ENCODE data around the gene ZNF783. TPM values are rescaled to one million over a fixed set of nuclear protein-coding genes. Genes with fewer than 3 reads are reported as not detected.

Gene ZNF783
- total and polyA plus RNA-seq, 2 of the 8 experiments (the other 6 are each of a cell fraction or from before 2014, with no cell fraction given), result 7.3 to 8.2 TPM

Small RNA genes within 50 kb of the gene (small RNA-seq; reads per million reads assigned to genes)
- not detected for gene AC004941.2 (ENCODE audit: insufficient read depth)

Other genes with a start within 250 kb of the ZNF783 start
- gene PDIA4, start 233.7 kb upstream of the ZNF783 start, total RNA-seq (2021; fragmentation: NEBNext Ultra II Directional; extraction: Animal tissue kit (Norgen Biotek cat#: 25700)), result 303 and 308 TPM in 2 replicates
- gene PDIA4, start 233.7 kb upstream of the ZNF783 start, polyA plus RNA-seq (2011; rRNA removed), result 108 and 119 TPM in 2 replicates
- 15.8 and 16.3 TPM in 2 replicates for gene ZNF786, start 171.5 kb upstream of the ZNF783 start, total RNA-seq (2021; fragmentation: NEBNext Ultra II Directional; extraction: Animal tissue kit (Norgen Biotek cat#: 25700))
- 7.7 and 8.3 TPM in 2 replicates for gene ZNF786, start 171.5 kb upstream of the ZNF783 start, polyA plus RNA-seq (2011; rRNA removed)
- 4.0 and 6.1 TPM in 2 replicates for gene ZNF425, start 135.9 kb upstream of the ZNF783 start, total RNA-seq (2021; fragmentation: NEBNext Ultra II Directional; extraction: Animal tissue kit (Norgen Biotek cat#: 25700))
- 3.4 and 4.5 TPM in 2 replicates for gene ZNF425, start 135.9 kb upstream of the ZNF783 start, polyA plus RNA-seq (2011; rRNA removed)
- gene ZNF398, start 114.7 kb upstream of the ZNF783 start, total RNA-seq (2021; fragmentation: NEBNext Ultra II Directional; extraction: Animal tissue kit (Norgen Biotek cat#: 25700)), result 62.2 and 63.5 TPM in 2 replicates
- 52.7 and 58.9 TPM in 2 replicates for gene ZNF398, start 114.7 kb upstream of the ZNF783 start, polyA plus RNA-seq (2011; rRNA removed)
- 35.7 and 36.3 TPM in 2 replicates for gene ZNF282, start 66.7 kb upstream of the ZNF783 start, total RNA-seq (2021; fragmentation: NEBNext Ultra II Directional; extraction: Animal tissue kit (Norgen Biotek cat#: 25700))
- gene ZNF282, start 66.7 kb upstream of the ZNF783 start, polyA plus RNA-seq (2011; rRNA removed), result 16.9 and 22.3 TPM in 2 replicates
- 19.3 and 20.1 TPM in 2 replicates for gene ZNF212, start 22.5 kb upstream of the ZNF783 start, total RNA-seq (2021; fragmentation: NEBNext Ultra II Directional; extraction: Animal tissue kit (Norgen Biotek cat#: 25700))
- 6.7 and 9.1 TPM in 2 replicates for gene ZNF212, start 22.5 kb upstream of the ZNF783 start, polyA plus RNA-seq (2011; rRNA removed)
- gene ZNF777, start 198.9 kb downstream of the ZNF783 start, total RNA-seq (2021; fragmentation: NEBNext Ultra II Directional; extraction: Animal tissue kit (Norgen Biotek cat#: 25700)), result 10.1 and 11.2 TPM in 2 replicates
- gene ZNF777, start 198.9 kb downstream of the ZNF783 start, polyA plus RNA-seq (2011; rRNA removed), result 8.0 and 9.4 TPM in 2 replicates
- gene ZNF746, start 235.6 kb downstream of the ZNF783 start, total RNA-seq (2021; fragmentation: NEBNext Ultra II Directional; extraction: Animal tissue kit (Norgen Biotek cat#: 25700)), result 15.4 and 15.6 TPM in 2 replicates
- 7.5 and 9.1 TPM in 2 replicates for gene ZNF746, start 235.6 kb downstream of the ZNF783 start, polyA plus RNA-seq (2011; rRNA removed)

Data from H1 (cell line).